GM10266 (cell line): ENCODE data around the gene OR10A6.

Experiments
- DNase-seq: peaks from one replicate; pipeline ENCODE4 v3.0.0; 2012; ENCODE audit errors: extremely low spot score
- CTCF ChIP-seq: IDR thresholded peaks from 2 replicates; pipeline ENCODE4 v1.5.1; 2012; ENCODE audit warnings: mild to moderate bottlenecking, low read depth; ENCODE audit not compliant: control insufficient read depth, insufficient read depth; ENCODE audit errors: missing control alignments

OR10A6 gene

GRCh38 chr11:7918141-7918540 lies 12.9 kb downstream of the OR10A6 start:
- DNase-seq: no peak
- no peak for TF ChIP-seq CTCF

DNA sequence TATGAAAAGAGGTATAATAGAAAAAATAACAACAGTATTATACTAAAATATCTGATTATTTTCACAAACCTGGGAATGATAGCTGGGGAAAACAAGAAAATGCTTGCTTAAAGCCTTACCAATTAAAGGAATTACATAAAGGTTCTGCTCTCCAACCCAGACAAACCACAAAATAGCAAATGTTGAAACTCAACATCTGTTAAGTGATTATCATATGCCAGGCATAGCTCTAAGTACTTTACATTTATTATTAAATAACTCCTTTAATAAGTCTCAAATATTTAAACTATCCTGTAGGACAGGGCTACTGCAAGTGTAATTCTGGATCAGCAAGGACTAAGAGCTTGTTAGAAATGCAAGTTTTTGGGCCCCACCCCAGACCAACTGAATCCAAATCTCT lies 20.1 kb downstream of the OR10A6 start:
- no peak for TF ChIP-seq CTCF
- no peak for DNase-seq

- no peak for DNase-seq
- TF ChIP-seq CTCF: no peak
Observed at GRCh38 chr11:7910286-7910788, 20.7 kb downstream of the OR10A6 start.

DNA sequence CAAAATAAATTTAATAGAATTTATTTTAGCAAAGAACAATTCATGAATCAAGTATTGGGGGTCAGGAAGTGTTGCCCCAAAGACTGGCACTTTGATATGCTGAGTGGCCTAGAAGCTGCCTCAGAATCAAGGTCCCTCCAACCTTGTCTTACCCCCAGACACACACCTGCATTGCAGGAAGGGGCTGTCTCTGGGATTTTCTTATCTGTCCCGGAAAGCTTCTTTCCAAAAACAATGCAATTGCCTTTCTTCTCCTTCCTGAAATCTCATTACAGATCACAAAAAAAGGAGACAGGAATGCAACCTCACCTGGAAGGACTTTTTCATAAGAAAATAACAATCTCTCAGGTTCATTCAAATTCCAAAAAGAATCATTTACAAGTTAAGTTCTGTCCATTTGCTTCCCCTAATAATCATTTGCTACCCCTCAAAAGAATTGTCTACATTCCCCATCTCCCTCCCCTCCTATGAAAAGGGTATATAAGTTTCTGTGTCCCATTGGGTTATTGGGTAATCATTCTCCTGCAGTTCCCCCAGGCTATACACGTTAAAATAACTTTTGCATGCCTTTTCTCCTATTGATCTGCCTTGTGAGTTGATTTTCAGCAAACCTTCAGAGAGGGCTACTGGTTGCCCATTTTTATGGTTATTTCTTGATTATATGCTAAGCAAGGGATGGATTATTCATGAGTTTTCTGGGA lies 21.3 kb downstream of the OR10A6 start:
- DNase-seq: no peak
- TF ChIP-seq CTCF: no peak

GRCh38 chr11:7907121-7907520 lies 23.9 kb downstream of the OR10A6 start:
- no peak for TF ChIP-seq CTCF
- DNase-seq: no peak

DNA sequence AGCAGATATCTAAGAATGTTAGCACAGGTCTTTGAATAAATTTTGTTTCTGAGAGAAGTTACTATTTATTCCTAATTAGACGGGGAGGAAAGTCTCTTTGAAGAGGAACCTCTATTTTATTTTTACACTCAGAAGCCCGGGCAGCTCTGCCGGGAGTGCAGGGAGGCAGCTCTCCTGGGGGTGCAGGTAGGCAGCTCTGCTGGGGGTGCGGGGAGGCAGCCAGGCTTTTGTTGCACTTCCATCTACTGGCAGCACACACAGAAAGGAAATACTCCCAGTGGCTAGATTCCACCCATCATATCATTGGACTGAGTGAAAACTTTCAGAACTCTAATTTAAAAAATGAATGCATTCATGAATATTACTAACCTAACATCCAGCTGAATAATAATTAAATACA lies 24.6 kb downstream of the OR10A6 start:
- TF ChIP-seq CTCF: no peak
- no peak for DNase-seq

DNA sequence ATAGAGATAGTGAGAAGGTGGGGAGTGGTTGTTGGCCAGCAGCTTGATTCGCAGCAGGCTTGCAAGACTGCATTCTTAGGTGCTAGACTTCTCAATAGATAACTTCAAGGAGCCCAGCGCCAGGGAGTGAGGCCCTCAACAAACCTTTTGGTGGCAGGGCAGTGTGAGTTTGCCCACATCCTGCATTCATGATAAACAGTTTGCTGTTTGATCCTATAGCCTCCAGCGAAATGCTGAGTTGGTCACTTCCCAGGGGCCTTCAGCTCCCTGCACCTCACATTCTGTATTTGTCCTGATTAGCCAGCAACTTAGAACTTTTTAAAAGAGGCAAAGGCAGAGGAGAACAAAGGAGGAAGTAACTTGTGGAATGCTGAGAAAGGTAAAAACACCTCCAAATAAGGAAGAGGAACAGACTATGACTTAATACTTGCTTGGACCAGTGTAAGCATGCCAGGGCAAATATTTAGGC lies 25.1 kb downstream of the OR10A6 start:
- no peak for TF ChIP-seq CTCF
- no peak for DNase-seq
